Panc1 (cell line): Measurements from ENCODE around the gene SYT8. TPM values are rescaled to one million over a fixed set of nuclear protein-coding genes. Genes with fewer than 3 reads are reported as not detected.

Experiments used
- ATAC-seq: fragments of 200-7000 bp; cut with Tn5 transposase; 2 replicates; pipeline ENCODE4 v1.9.1; 2020; ENCODE audit warnings: mild to moderate bottlenecking, moderate library complexity
- BruUV-seq: library from RNA; stranded (reverse); fragments of 400-500 nt; replicated peaks from 2 replicates; lab custom pipeline; 2021; lab: Mats Ljungman, UMichigan
- CTCF ChIA-PET: fragments of 300-600 bp; sonication (Branson Sonifier 250); formaldehyde crosslinking; loops from one replicate; lab custom pipeline; 2022; ENCODE audit warnings: antibody characterized with exemption; lab: Charles Lee
- POLR2A ChIA-PET: fragments of 300-600 bp; sonication (Branson Sonifier 250); formaldehyde crosslinking; loops from one replicate; lab custom pipeline; 2022; ENCODE audit warnings: antibody characterized with exemption; lab: Charles Lee
- DNase-seq: peaks from one replicate; pipeline ENCODE4 v3.0.0-alpha.2; 2010; ENCODE audit warnings: low read depth, low spot score
- H3K27ac ChIP-seq: 2 replicates; pipeline ENCODE4 v1.5.1; 2011; ENCODE audit warnings: mild to moderate bottlenecking, low read length, inconsistent platforms
- H3K27me3 ChIP-seq: fragments of 200-500 bp; sonication (Bioruptor generic); 2 replicates; pipeline ENCODE4 v1.6.0; 2014; ENCODE audit warnings: low read length, inconsistent platforms; ENCODE audit not compliant: control insufficient read depth, insufficient read depth
- H3K36me3 ChIP-seq: fragments of 200-500 bp; sonication (Bioruptor generic); 2 replicates; pipeline ENCODE4 v1.5.1; 2014; ENCODE audit warnings: inconsistent platforms, mild to moderate bottlenecking, low read length, moderate library complexity; ENCODE audit not compliant: control insufficient read depth, insufficient read depth
- H3K4me1 ChIP-seq: 2 replicates; pipeline ENCODE4 v1.5.1; 2011; ENCODE audit warnings: inconsistent platforms, mild to moderate bottlenecking, low read length, moderate library complexity; ENCODE audit not compliant: control insufficient read depth, insufficient read depth
- H3K4me3 ChIP-seq, 2 experiments: 2 replicates each; pipeline ENCODE4 v1.5.1; 2011 to 2012; ENCODE audit warnings: low read depth in 2 of 2, low read length in 2 of 2, mild to moderate bottlenecking in 2 of 2, inconsistent platforms in 1 of 2, moderate library complexity in 1 of 2
- H3K9me3 ChIP-seq: fragments of 200-500 bp; sonication (Bioruptor generic); 2 replicates; pipeline ENCODE4 v1.5.1; 2014; ENCODE audit warnings: low read depth, mild to moderate bottlenecking, inconsistent platforms, low read length, moderate library complexity; ENCODE audit not compliant: control insufficient read depth, insufficient read depth
- CTCF ChIP-seq: fragments of 450-650 bp; IDR thresholded peaks from 2 replicates; pipeline ENCODE4 v1.5.1; 2017; ENCODE audit warnings: mild to moderate bottlenecking
- POLR2AphosphoS5 ChIP-seq: IDR thresholded peaks from 2 replicates; pipeline ENCODE4 v1.6.1; 2012; ENCODE audit warnings: mild to moderate bottlenecking, low read depth, low read length, moderate library complexity
- REST ChIP-seq, 2 experiments: IDR thresholded peaks; 2 replicates each; pipeline ENCODE4 v1.6.1; 2011 to 2012; ENCODE audit warnings: low read depth in 2 of 2, control low read depth in 1 of 2, low read length in 1 of 2, mild to moderate bottlenecking in 1 of 2, moderate library complexity in 1 of 2; ENCODE audit not compliant: insufficient read depth in 1 of 2
- SIN3A ChIP-seq: IDR thresholded peaks from 2 replicates; pipeline ENCODE4 v1.6.1; 2012; ENCODE audit warnings: low read depth, mild to moderate bottlenecking, low read length, moderate library complexity, borderline replicate concordance; ENCODE audit not compliant: insufficient read depth
- TCF7L2 ChIP-seq: IDR thresholded peaks from 2 replicates; pipeline ENCODE4 v1.6.1; 2011; ENCODE audit warnings: mild to moderate bottlenecking, low read depth, low read length, inconsistent platforms
- in situ Hi-C: cut with HindIII; loops from 2 replicates; pipeline ENCODE4 v1.10.0; 2016; ENCODE audit warnings: low sequenced_read_pairs, low pct_unique_long_range_greater_than_20kb
- intact Hi-C: fragments of 100-400 bp; cut with micrococcal nuclease; formaldehyde crosslinking; loops from one replicate; pipeline ENCODE4 v1.10.0; 2022; ENCODE audit not compliant: unreplicated experiment
- total RNA-seq: library from RNA; stranded (reverse); gene quantifications from one replicate; pipeline ENCODE4 v1.2.1, GENCODE V29; 2021; ENCODE audit not compliant: unreplicated experiment

Gene SYT8
- total RNA-seq, 1 experiment from 2014 or later = 3.5 TPM

DNA sequence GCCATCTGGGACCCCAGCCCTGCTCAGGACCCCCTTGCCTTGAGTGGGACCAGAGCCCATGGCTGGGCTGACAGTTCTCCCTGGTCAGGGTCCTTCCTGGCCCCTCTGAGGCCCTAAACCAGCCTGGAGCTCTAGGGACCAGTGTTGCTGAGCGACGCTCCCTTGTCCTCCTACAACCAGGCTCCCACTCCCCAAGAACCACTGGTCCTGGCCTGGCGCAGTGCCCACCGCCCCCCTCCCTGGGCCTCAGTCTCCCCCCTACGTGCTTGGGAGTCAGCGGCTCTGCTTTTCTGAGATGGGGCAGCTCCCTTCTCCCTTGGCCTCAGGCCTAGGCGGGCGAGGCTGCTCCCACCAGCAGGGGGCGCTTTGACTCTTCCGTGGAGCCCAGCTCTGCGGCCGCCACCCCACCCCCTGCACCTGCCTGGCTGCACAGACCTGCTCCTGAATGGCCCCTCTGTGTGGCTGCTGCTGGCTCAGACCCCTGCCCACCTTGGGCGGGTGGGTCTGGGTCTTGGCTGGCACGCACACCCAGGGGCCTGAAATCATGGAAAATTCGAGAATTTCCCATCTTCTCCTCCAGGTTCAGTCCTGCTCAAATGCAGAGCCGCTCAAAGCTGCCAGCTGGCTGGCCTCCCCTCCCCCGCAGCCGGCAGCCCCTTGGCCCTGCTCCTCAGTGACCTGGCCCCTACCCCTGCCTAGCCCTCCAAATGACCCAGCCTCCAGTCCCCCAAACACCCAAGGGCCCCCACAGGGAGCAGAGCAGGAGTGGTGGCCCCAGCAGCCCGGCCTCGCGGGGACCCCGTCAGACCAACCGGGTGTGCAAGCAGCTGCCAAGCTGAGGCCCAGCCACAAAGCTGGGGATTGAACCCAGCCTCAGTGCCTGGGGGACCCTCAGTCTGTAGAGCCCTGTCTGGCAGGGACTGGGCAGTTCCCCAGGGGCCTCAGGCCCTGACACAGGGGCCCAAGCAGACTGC lies 47.8 kb downstream of the SYT8 start:
- peaks cover 2% of the 10 kb centered on the region; the same call in 1 of the 2 replicates for H3K4me1 ChIP-seq
- no peak for TF ChIP-seq TCF7L2
- TF ChIP-seq CTCF = peak; percentile 100
- 0 out of 4 replicates have a peak, but pooled peaks of 1 of the 2 experiments have one; percentile 54 for TF ChIP-seq REST (IDR thresholded peaks at IDR 0.05; ENCODE audit: insufficient read depth in 1 of 2, low read depth in 2 of 2, low read length in 1 of 2)
- TF ChIP-seq SIN3A = no peak
- TF ChIP-seq POLR2AphosphoS5 = no peak
- no peaks in the 10 kb centered on the region for H3K27me3 ChIP-seq
- H3K4me3 ChIP-seq = no peak overlapping the region
- BruUV-seq = no TSS peak
- peak; percentile 93 for ATAC-seq
- intact Hi-C loops (loop anchor here (2.0 kb wide), 1 partner anchor 268 kb away; no protein-coding TSS in a partner anchor), in situ Hi-C loops (no loop called here)
- POLR2A ChIA-PET = interaction anchor here (0.6 kb wide), 1 partner anchor 65 kb away, joined by 5 read pairs; no protein-coding TSS in a partner anchor
- H3K36me3 ChIP-seq = no peaks in the 10 kb centered on the region
- H3K27ac ChIP-seq = no peak overlapping the region
- CTCF ChIA-PET = interaction anchor here (0.6 to 2.7 kb wide), 38 partner anchors 8 to 301 kb away, joined by 3 to 26 read pairs (median 4); partner anchors contain the start of genes SYT8 and TNNT3
- H3K9me3 ChIP-seq = no peaks in the 10 kb centered on the region
- DNase-seq = peak; percentile 22

- TF ChIP-seq CTCF (no peak), TCF7L2 (no peak), POLR2AphosphoS5 (no peak), REST (IDR thresholded peaks at IDR 0.05; ENCODE audit: insufficient read depth in 1 of 2, low read depth in 2 of 2, low read length in 1 of 2) (no peak), SIN3A (no peak)
- H3K36me3 ChIP-seq = no peaks in the 10 kb centered on the region
- H3K27ac ChIP-seq = no peak overlapping the region
- no peaks in the 10 kb centered on the region for H3K9me3 ChIP-seq
- DNase-seq (no peak), ATAC-seq (no peak)
- H3K4me1 ChIP-seq = peaks cover 2% of the 10 kb centered on the region; the same call in 1 of the 2 replicates
- H3K4me3 ChIP-seq = no peak overlapping the region
- intact Hi-C loops (loop anchor here (2.0 kb wide), 1 partner anchor 267 kb away; no protein-coding TSS in a partner anchor), in situ Hi-C loops (no loop called here)
- ChIA-PET CTCF (interaction anchor here (0.6 to 2.7 kb wide), 10 partner anchors 18 to 267 kb away, joined by 3 to 26 read pairs (median 4); no protein-coding TSS in a partner anchor), POLR2A (no interaction called here)
- H3K27me3 ChIP-seq = no peaks in the 10 kb centered on the region
- no TSS peak for BruUV-seq
Observed at GRCh38 chr11:1883346-1884302, 48.8 kb downstream of the SYT8 start.
